Vagina (tissue), 2 donors: ENCODE measurements around the gene RARS1. TPM values are rescaled to one million over a fixed set of nuclear protein-coding genes. Genes with fewer than 3 reads are reported as not detected.

Source experiments
- DNase-seq, 2 donors: peaks; one replicate each; pipeline ENCODE4 v3.0.0-alpha.2; 2017; ENCODE audit errors: extremely low spot score in 2 of 2
- H3K27ac ChIP-seq: fragments of 200-600 bp; sonication (generic); one replicate; pipeline ENCODE4 v1.5.1; 2019
- H3K27me3 ChIP-seq: fragments of 200-600 bp; sonication (generic); one replicate; pipeline ENCODE4 v1.5.1; 2019
- H3K36me3 ChIP-seq, 2 donors: fragments of 200-600 bp; sonication (generic); one replicate each; pipeline ENCODE4 v1.5.1; 2017 to 2019
- H3K4me1 ChIP-seq: fragments of 200-600 bp; sonication (generic); one replicate; pipeline ENCODE4 v1.5.1; 2019
- H3K4me3 ChIP-seq, 2 donors: fragments of 200-600 bp; sonication (generic); 1 replicate in 1 of 2; 2 replicates in 1 of 2; pipeline ENCODE4 v1.5.1; 2016 to 2019
- H3K9me3 ChIP-seq: fragments of 200-600 bp; sonication (generic); one replicate; pipeline ENCODE4 v1.5.1; 2019
- CTCF ChIP-seq, 3 experiments: fragments of 450-650 bp in 2 of 3; fragments of 200-600 bp in 1 of 3; sonication (generic) in 1 of 3; IDR thresholded peaks; one replicate each; pipeline ENCODE4 v1.5.1; 2017 to 2019; ENCODE audit warnings: antibody characterized with exemption in 3 of 3, mild to moderate bottlenecking in 2 of 3, moderate library complexity in 2 of 3
- POLR2A ChIP-seq, 2 donors: fragments of 450-650 bp; IDR thresholded peaks; one replicate each; pipeline ENCODE4 v1.6.1; 2017; ENCODE audit warnings: antibody characterized with exemption in 2 of 2, mild to moderate bottlenecking in 2 of 2, moderate library complexity in 2 of 2
- POLR2AphosphoS5 ChIP-seq, 2 donors: sonication (generic); formaldehyde crosslinking; IDR thresholded peaks; one replicate each; pipeline ENCODE4 v1.9.0; 2017; ENCODE audit warnings: antibody characterized with exemption in 2 of 2, mild to moderate bottlenecking in 2 of 2, low read depth in 1 of 2; ENCODE audit not compliant: insufficient read depth in 1 of 2
- intact Hi-C: fragments of 100-400 bp; cut with DNase I; formaldehyde crosslinking; loops from one replicate; pipeline ENCODE4 v1.15.1; 2023
- total RNA-seq: library from RNA; depleted of rRNA; stranded (reverse); fragments of >200 nt; gene quantifications from one replicate; pipeline ENCODE4 v1.2.3, GENCODE V29; 2016

The RARS1 gene
- total RNA-seq, 1 donor from 2014 or later = 62.9 TPM

- DNase-seq = no peak
- no peaks in the 10 kb centered on the region for H3K9me3 ChIP-seq
- H3K36me3 ChIP-seq = peaks cover 0 to 8% of the 10 kb centered on the region in 2 donors
- intact Hi-C loops = no loop called here
- H3K4me3 ChIP-seq = no peak overlapping the region
- TF ChIP-seq CTCF (IDR thresholded peaks at IDR 0.05) = no peak
- TF ChIP-seq POLR2AphosphoS5 (IDR thresholded peaks at IDR 0.05; ENCODE audit: insufficient read depth in 1 of 2, low read depth in 1 of 2) = no peak
- no peak for TF ChIP-seq POLR2A (IDR thresholded peaks at IDR 0.05)
- no peaks in the 10 kb centered on the region for H3K27me3 ChIP-seq
- H3K4me1 ChIP-seq = no peaks in the 10 kb centered on the region
- no peak overlapping the region for H3K27ac ChIP-seq
These were observed 64.4 kb downstream of the RARS1 start for GRCh38 chr5:168550656-168551055.

GRCh38 chr5:168552146-168552545 is 65.9 kb downstream of the RARS1 start:
- TF ChIP-seq CTCF (IDR thresholded peaks at IDR 0.05) (no peak), POLR2A (IDR thresholded peaks at IDR 0.05) (no peak), POLR2AphosphoS5 (IDR thresholded peaks at IDR 0.05; ENCODE audit: insufficient read depth in 1 of 2, low read depth in 1 of 2) (no peak)
- intact Hi-C loops = no loop called here
- no peak overlapping the region for H3K27ac ChIP-seq
- no peaks in the 10 kb centered on the region for H3K9me3 ChIP-seq
- peaks cover 0 to 13% of the 10 kb centered on the region in 2 donors for H3K36me3 ChIP-seq
- no peaks in the 10 kb centered on the region for H3K4me1 ChIP-seq
- no peak for DNase-seq
- H3K4me3 ChIP-seq = no peak overlapping the region
- no peaks in the 10 kb centered on the region for H3K27me3 ChIP-seq

- H3K27ac ChIP-seq = no peak overlapping the region
- H3K36me3 ChIP-seq = peaks cover 0 to 26% of the 10 kb centered on the region in 2 donors
- intact Hi-C loops = no loop called here
- TF ChIP-seq POLR2AphosphoS5 (IDR thresholded peaks at IDR 0.05; ENCODE audit: insufficient read depth in 1 of 2, low read depth in 1 of 2) = no peak
- TF ChIP-seq POLR2A (IDR thresholded peaks at IDR 0.05) = no peak
- no peak for TF ChIP-seq CTCF (IDR thresholded peaks at IDR 0.05)
- H3K27me3 ChIP-seq = no peaks in the 10 kb centered on the region
- no peaks in the 10 kb centered on the region for H3K9me3 ChIP-seq
- no peak for DNase-seq
- H3K4me3 ChIP-seq = no peak overlapping the region
- H3K4me1 ChIP-seq = no peaks in the 10 kb centered on the region
These were observed 67.3 kb downstream of the RARS1 start for GRCh38 chr5:168553377-168554130.

- H3K4me3 ChIP-seq = no peak overlapping the region
- no peak for DNase-seq
- intact Hi-C loops = no loop called here
- H3K9me3 ChIP-seq = no peaks in the 10 kb centered on the region
- H3K27ac ChIP-seq = no peak overlapping the region
- H3K36me3 ChIP-seq = peaks cover 0 to 29% of the 10 kb centered on the region in 2 donors
- no peaks in the 10 kb centered on the region for H3K4me1 ChIP-seq
- H3K27me3 ChIP-seq = no peaks in the 10 kb centered on the region
- no peak for TF ChIP-seq POLR2A (IDR thresholded peaks at IDR 0.05)
- no peak for TF ChIP-seq CTCF (IDR thresholded peaks at IDR 0.05)
These were observed 71.1 kb downstream of the RARS1 start for GRCh38 chr5:168557389-168557788.

- Histone ChIP-seq H3K4me3 (no peak overlapping the region), H3K27me3 (no peaks in the 10 kb centered on the region), H3K4me1 (no peaks in the 10 kb centered on the region), H3K9me3 (no peaks in the 10 kb centered on the region), H3K27ac (no peak overlapping the region), H3K36me3 (peaks cover 0 to 45% of the 10 kb centered on the region in 2 donors)
- TF ChIP-seq POLR2AphosphoS5 (IDR thresholded peaks at IDR 0.05; ENCODE audit: insufficient read depth in 1 of 2, low read depth in 1 of 2) = no peak
- TF ChIP-seq POLR2A (IDR thresholded peaks at IDR 0.05) = no peak
- TF ChIP-seq CTCF (IDR thresholded peaks at IDR 0.05) = no peak
- no peak for DNase-seq
- intact Hi-C loops = no loop called here
These were observed 76.0 kb downstream of the RARS1 start for GRCh38 chr5:168562279-168562678.
